ENCODE results near the gene BORCS5. TPM values are rescaled to one million over a fixed set of nuclear protein-coding genes. Genes with fewer than 3 reads are reported as not detected.
"Not testable (repeated sequence)": the region's sequence is repeated elsewhere in the genome, so short reads cannot be mapped to it uniquely, and the experiment has no call there.

BORCS5 gene
- total RNA-seq, 1 donor from 2014 or later, result 3.7 TPM

DNA sequence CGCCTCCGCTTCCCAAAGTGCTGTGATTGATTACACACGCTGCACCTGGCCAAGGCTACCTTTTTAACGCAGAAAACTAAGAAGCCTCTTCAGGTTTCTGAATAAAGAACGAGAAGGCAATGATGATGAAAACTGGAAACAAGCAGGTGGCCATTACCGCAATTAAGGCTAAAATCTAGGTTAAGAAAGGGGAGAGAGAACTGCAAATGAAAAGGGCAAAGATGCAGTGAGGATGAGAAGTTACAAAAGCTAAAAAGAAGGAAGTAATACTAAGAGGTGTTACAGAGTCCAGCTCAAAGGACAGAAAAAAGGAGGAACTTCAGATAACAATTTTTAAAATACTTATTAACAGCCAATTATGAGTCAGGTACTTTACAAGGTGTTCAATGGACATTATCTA lies 126.1 kb downstream of the BORCS5 start:
- DNase-seq (ENCODE audit: low read depth in 2 of 2), result no peak

DNA sequence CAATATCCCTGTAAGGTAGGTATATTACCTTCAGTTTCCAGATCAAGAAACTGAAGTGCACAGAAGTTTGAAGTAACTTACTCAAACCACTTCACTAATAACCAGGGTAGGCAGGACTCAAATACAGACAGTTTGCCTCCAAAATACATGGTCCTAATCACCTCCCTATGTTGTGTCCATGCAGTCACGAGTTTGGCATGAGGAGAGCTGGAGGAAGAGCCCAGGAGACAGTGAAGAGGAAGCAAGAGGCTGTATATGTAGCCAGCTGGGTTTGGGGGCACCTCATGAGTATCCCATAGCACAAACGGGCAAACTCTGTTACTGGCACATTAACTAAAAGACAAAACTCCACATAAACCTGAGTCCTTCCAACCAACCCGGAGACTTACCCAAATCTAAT lies 126.6 kb downstream of the BORCS5 start:
- DNase-seq (ENCODE audit: low read depth in 2 of 2), result no peak

DNA sequence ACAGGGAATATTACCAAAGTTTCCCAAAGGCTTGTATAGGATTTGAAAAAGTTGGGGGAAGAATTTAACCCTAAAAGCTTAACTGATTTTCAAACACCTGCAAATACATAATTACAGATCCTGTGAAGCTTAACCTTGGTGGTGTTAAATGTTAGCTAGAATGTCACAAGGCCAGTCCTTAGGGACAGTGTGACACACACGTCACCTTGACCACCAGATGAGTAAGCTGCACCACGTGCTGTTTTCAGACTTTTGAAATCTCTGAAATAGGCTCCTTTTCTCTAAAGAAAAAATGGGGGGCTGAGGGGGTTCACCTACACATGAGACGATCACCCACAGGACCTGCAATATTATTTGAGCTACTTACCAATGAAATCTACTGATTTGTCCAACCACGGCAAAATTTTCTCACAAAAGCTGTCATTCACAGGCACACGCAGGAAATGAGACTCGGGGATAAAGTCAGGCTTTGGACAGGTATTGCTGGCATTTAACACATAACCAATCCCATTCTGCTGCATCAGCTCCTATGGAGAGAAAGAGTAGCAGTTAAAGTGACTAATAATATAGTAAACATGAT lies 129.9 kb downstream of the BORCS5 start:
- DNase-seq (ENCODE audit: low read depth in 2 of 2), result no peak

DNA sequence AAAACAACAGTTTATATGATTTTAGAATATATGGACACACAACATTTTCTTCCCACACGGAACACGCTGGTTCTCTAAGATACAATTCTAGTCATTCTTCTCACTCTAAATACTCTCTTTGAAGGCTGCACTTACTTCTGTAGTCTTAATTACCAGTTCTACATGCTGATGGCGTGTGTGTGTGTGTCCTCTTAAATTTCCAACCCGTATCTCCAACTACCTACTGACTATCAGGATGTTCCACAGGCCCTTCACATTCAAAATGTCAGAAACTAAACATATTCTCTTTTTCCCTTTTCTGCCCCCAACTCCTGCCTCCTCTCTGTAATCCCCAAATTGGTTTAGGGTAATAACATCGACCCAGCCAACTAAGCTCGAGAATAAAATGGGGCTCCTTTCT lies 130.6 kb downstream of the BORCS5 start:
- no peak for DNase-seq (ENCODE audit: low read depth in 2 of 2)

GRCh38 chr12:12488296-12488695 lies 131.4 kb downstream of the BORCS5 start:
- no peak for DNase-seq (ENCODE audit: low read depth in 2 of 2)

- DNase-seq (ENCODE audit: low read depth in 2 of 2), result no peak
Measured at GRCh38 chr12:12488823-12489550, 132.1 kb downstream of the BORCS5 start.

- DNase-seq (ENCODE audit: low read depth in 2 of 2), result no peak
Measured at GRCh38 chr12:12491606-12492005, 134.7 kb downstream of the BORCS5 start.

- DNase-seq (ENCODE audit: low read depth in 2 of 2), result no peak
Measured at GRCh38 chr12:12492547-12492946, 135.7 kb downstream of the BORCS5 start.

- no peak for DNase-seq (ENCODE audit: low read depth in 2 of 2)
Measured at GRCh38 chr12:12495536-12495935, 138.7 kb downstream of the BORCS5 start.

GRCh38 chr12:12498210-12498609 lies 141.3 kb downstream of the BORCS5 start:
- DNase-seq (ENCODE audit: low read depth in 2 of 2), result no peak

GRCh38 chr12:12499909-12500604 lies 143.2 kb downstream of the BORCS5 start:
- no peak for DNase-seq (ENCODE audit: low read depth in 2 of 2)

DNA sequence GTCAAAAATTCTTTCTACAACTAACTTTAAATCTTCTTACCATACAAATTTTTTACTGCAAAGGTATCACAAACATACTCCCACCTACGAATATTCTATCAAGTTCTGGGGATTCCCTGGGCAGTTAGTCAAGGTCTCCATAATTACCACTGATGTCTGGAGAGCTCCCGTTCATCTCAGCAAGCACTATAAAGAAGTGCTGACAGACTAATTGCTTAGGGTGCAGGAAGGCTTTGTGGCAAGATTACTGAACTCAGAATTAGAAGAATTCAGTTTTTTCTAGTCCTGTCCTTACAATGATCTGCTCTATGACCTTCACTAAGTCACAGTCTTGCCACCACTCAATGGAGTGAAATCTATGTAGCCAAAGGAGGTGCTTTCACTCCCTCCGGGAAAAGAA lies 144.2 kb downstream of the BORCS5 start:
- no peak for DNase-seq (ENCODE audit: low read depth in 2 of 2)

DNA sequence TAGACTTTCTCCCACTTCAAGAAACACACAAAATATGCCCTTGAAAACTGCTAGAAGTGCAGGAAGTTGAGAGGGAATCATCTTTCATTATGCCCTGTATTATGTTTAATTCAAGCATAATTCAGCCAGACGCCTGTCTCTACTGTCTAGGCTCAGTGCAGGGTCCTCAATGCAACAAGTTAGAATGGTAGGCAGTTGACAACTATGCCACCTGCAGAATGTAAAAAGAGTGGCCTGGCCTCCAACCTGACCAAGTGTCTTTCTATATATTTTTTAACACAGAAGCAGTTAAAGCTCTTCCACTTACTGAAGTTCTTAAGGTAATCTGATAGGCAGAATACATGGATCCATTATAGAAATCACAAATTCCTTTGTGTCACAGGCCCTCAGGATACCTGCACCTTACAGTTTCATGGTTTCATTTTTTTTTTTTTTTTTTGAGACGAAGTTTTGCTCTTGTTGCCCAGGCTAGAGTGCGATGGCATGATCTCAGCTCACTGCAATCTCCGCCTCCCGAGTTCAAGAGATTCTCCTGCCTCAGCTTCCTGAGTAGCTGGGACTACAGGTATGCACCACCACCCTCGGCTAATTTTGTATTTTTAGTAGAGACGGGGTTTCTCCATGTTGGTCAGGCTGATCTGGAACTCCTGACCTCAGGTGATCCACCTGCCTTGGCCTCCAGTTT lies 145.4 kb downstream of the BORCS5 start:
- DNase-seq (ENCODE audit: low read depth in 2 of 2), result not testable (repeated sequence)

DNA sequence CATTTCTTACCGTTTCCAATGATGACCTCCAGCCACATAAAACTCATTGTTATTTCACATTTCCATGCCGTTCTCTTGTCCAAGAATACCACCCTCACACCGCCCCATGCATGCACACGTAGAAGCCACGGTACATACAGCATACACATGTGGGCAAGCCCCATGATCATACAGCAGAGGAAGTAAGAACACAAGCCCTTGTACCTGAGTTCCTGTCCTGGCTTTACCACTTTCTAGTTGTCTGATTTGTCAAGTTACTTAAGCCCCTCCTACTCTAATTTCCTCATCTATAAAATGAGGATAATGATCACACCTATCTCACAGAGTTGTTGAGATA lies 145.9 kb downstream of the BORCS5 start:
- no peak for DNase-seq (ENCODE audit: low read depth in 2 of 2)

DNA sequence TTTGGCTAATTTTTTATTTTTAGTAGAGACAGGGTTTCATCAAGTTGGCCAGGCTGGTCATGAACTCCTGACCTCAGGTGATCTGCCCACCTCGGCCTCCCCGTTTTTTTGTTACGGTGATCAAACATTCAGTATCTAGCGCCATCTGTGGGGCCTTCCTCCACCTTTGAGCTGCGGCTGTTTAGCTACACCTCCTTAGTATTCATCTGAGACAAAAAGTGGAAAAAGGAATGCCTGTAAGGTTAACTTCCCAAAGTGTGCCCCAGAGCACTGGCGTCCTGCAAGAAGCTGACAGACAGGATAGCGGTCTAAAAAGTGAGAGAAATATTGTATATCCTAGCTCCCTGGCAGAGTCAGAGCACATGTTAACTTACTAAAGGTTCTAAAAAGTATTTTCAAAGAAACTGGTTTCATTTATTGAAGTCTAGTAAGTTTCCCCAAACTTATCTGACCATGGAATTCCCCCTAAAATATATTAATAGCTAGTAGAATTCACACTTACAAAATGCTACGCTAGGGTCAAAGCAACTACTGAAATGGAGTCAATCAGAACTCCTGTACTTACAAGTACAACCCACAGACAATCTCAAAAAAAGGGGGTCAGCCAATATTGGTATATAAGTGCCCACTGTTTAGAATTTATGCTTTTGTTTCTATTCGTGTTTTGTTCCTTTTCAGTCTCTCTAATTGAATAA lies 146.7 kb downstream of the BORCS5 start:
- DNase-seq (ENCODE audit: low read depth in 2 of 2), result no peak

DNA sequence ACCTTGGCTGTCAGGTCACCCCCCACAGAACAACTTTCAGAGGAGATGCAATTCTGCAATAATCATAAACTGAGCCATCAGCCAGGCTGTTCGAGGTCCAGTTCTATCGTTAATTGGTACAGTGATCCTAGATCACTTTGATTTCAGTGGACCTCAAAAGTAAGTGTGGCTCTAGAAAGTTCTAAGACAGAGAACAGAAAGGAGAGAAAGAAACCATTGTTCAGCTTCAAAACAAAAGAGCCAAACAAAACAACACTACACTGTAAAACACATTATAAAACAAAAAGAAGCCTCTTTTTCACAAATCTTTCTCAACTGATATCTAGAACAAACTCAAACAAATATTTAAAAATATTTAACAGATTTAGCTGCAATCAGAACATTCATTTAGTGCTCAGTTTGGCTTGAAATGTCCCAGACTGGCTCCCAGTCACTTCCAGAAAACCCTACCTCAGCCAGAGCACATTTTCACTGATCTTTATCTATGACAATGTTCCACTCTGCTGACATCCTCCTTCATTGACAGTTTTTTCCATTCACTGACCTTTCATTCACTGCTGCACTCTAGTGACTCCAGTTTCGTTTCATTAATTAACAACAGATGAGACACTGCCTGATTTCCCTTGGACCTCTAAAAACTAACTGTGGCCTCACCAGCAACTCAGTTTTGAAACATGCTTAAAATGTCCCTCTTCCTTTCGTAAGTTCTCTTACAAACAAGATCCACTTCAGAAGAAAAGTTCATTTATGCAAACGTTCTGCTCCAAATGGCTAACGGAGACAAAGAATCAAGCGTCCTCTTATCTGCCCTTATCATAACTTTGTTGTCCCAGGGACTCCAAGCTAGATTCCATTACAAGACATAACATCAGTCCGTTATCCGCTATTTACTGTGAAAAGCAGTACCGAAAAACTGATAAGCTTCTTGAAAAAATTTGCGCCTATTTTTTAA lies 148.9 kb downstream of the BORCS5 start:
- peak; percentile 67 to 86 for DNase-seq (ENCODE audit: low read depth in 2 of 2)

GRCh38 chr12:12506496-12506890 lies 149.6 kb downstream of the BORCS5 start:
- peak in 1 of 2 donors; percentile 37 for DNase-seq (ENCODE audit: low read depth in 2 of 2)

GRCh38 chr12:12507121-12507520 lies 150.2 kb downstream of the BORCS5 start:
- no peak for DNase-seq (ENCODE audit: low read depth in 2 of 2)

DNA sequence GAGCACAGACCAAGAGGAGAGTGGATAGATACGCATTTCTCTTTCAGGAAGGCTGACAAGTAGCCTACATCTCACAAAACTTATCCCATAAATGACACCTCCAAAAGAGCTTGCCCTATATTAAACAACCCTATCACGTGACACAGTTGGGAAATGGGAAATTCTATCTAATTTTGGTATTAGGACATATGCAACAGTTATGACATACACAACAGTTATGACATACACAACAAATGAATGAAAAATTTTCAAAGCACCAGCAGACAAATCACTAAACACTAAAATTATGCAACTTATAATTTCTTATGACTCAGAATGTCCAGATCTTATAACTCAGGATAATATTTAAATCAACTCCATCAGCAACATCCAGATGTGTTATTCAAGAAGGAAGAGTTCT lies 151.7 kb downstream of the BORCS5 start:
- no peak for DNase-seq (ENCODE audit: low read depth in 2 of 2)

DNA sequence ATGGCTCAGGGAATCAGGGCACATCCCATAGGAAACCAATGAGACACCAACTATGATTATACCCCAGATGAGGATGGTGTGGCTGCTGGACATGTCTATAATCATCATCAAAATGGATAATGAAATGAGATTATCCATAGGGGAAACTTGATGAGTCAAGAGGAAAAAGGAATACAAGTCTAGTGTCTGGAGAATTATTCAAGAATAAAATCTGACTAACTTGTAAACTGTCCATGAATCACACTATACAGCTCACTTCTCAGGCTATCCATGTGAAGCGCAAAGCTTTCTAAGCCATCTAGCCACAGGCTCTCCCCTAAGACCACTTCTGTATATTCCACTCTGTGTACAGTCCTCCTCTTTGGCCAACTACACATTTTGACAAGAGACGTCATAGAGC lies 153.3 kb downstream of the BORCS5 start:
- peak in 1 of 2 donors; percentile 51 for DNase-seq (ENCODE audit: low read depth in 2 of 2)

- no peak for DNase-seq (ENCODE audit: low read depth in 2 of 2)
Measured at GRCh38 chr12:12510551-12510950, 153.7 kb downstream of the BORCS5 start.

Data from dermis microvascular lymphatic vessel endothelial cell (primary cell).